HL-60 (cell line): ENCODE data around the gene RPS6KA4.

Source experiments
- DNase-seq, 2 experiments: peaks; one replicate each; pipeline ENCODE4 v3.0.0-alpha.2; 2010 to 2020; ENCODE audit warnings: low read depth in 1 of 2, low spot score in 1 of 2
- H3K27ac ChIP-seq: fragments of 250-450 bp; sonication (Bioruptor Pico); replicated peaks from 2 replicates; pipeline ENCODE4 v1.5.1; 2020; ENCODE audit warnings: mild to moderate bottlenecking, moderate library complexity
- H3K27me3 ChIP-seq: fragments of 250-450 bp; sonication (Bioruptor Pico); 2 replicates; pipeline ENCODE4 v1.5.1; 2021; ENCODE audit warnings: mild to moderate bottlenecking, moderate library complexity; ENCODE audit not compliant: insufficient read depth, poor library complexity, severe bottlenecking
- H3K4me3 ChIP-seq: replicated peaks from 2 replicates; pipeline ENCODE4 v1.5.1; 2011; ENCODE audit warnings: mild to moderate bottlenecking, control low read depth, low read length; ENCODE audit not compliant: insufficient read depth
- GABPA ChIP-seq: IDR thresholded peaks from 2 replicates; pipeline ENCODE4 v1.6.1; 2012; ENCODE audit warnings: low read depth
- POLR2AphosphoS5 ChIP-seq: IDR thresholded peaks from 2 replicates; pipeline ENCODE4 v1.6.1; 2012; ENCODE audit warnings: low read depth
- REST ChIP-seq: IDR thresholded peaks from 2 replicates; pipeline ENCODE4 v1.6.1; 2012; ENCODE audit warnings: low read depth; ENCODE audit not compliant: insufficient replicate concordance
- SPI1 ChIP-seq: IDR thresholded peaks from 2 replicates; pipeline ENCODE4 v1.6.1; 2012; ENCODE audit warnings: low read depth, mild to moderate bottlenecking, borderline replicate concordance
- TF ChIP-seq, protein P1 (sequence below): IDR thresholded peaks from one replicate; pipeline ENCODE4 v1.5.1; 2011; ENCODE audit warnings: low read length, control low read depth, inconsistent platforms; ENCODE audit not compliant: insufficient read depth

Gene RPS6KA4

DNA sequence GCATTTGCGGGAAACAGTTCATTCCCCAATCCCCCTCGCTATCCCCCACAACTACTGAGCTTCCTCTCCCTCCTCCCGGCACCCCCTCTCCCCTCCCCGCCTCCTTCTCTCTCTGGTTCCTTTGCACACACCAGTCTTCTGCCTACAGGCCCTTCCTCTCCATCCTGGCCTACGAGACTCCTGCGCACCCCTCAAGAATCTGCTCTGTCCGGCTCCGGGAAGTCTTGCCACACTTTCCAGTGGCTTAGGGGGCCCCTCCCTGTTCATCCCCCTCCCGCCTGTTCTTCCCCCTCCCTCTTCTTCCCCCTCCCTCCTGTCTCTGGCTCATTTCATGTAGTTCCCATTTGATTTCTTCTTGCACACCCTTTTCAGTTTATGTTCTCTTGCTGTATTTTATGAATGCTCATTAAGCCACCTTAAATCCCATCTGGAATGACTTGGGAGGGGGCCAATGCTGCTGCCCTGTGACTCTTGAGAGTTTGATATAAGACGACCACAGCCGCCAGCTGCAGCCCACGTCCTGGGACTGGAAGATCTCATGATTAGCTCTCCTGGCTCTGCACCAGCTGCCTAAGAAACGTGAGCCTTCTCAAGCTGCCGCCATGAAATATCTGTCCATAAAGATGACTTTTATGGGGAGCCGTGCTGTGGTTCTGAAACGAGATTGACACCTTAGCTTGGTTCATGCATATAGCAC, 50.9 kb downstream of the RPS6KA4 start:
- TF ChIP-seq SPI1 (no peak), REST (no peak), POLR2AphosphoS5 (no peak), GABPA (no peak)
- TF ChIP-seq, protein P1, sequence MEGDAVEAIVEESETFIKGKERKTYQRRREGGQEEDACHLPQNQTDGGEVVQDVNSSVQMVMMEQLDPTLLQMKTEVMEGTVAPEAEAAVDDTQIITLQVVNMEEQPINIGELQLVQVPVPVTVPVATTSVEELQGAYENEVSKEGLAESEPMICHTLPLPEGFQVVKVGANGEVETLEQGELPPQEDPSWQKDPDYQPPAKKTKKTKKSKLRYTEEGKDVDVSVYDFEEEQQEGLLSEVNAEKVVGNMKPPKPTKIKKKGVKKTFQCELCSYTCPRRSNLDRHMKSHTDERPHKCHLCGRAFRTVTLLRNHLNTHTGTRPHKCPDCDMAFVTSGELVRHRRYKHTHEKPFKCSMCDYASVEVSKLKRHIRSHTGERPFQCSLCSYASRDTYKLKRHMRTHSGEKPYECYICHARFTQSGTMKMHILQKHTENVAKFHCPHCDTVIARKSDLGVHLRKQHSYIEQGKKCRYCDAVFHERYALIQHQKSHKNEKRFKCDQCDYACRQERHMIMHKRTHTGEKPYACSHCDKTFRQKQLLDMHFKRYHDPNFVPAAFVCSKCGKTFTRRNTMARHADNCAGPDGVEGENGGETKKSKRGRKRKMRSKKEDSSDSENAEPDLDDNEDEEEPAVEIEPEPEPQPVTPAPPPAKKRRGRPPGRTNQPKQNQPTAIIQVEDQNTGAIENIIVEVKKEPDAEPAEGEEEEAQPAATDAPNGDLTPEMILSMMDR: no peak
- H3K27me3 ChIP-seq: no peaks in the 10 kb centered on the region
- no peak overlapping the region for H3K4me3 ChIP-seq
- no peak overlapping the region for H3K27ac ChIP-seq
- DNase-seq: peak; percentile 24 to 49

- Histone ChIP-seq H3K4me3 (no peak overlapping the region), H3K27ac (no peak overlapping the region)
- TF ChIP-seq GABPA (no peak), SPI1 (no peak), POLR2AphosphoS5 (no peak)
- TF ChIP-seq, protein P1: no peak
These were observed 51.4 kb downstream of the RPS6KA4 start for GRCh38 chr11:64410404-64410734.

GRCh38 chr11:64413417-64413816, 54.5 kb downstream of the RPS6KA4 start:
- TF ChIP-seq REST: no peak
- TF ChIP-seq GABPA: no peak
- TF ChIP-seq SPI1: no peak
- no peak for TF ChIP-seq POLR2AphosphoS5
- TF ChIP-seq, protein P1: no peak
- H3K27me3 ChIP-seq: no peaks in the 10 kb centered on the region
- no peak overlapping the region for H3K27ac ChIP-seq
- no peak overlapping the region for H3K4me3 ChIP-seq
- no peak for DNase-seq

More at GRCh38 chr11:64410404-64410734, 51.4 kb downstream of the RPS6KA4 start:
- no peak for DNase-seq
- no peaks in the 10 kb centered on the region for H3K27me3 ChIP-seq

DNA sequence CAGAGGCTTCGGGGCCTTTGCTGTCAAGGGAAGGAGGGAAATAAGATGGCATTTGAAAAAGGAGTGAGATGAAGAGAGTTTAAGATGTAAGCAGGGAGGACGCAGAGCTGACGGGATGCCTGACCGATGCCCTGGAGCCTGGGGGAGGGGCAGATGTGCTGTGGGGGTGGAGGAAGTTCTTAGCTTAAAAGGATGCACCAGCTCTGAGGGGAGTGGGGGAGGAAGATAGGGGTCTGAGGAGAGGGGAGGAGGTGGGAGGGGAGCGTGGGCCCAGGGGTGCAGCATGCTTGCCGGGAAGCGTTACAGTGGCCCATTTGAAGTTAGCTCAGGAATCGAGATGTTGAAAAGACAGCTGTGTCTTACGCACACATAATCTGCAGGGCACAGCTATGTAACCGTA, 56.3 kb downstream of the RPS6KA4 start:
- TF ChIP-seq GABPA: no peak
- no peak for TF ChIP-seq POLR2AphosphoS5
- TF ChIP-seq SPI1: no peak
- TF ChIP-seq, protein P1: no peak
- TF ChIP-seq REST: no peak
- H3K4me3 ChIP-seq: no peak overlapping the region
- no peak overlapping the region for H3K27ac ChIP-seq
- no peaks in the 10 kb centered on the region for H3K27me3 ChIP-seq
- no peak for DNase-seq
